Mesenchymal stem cell (in vitro differentiated cells and primary cell): ENCODE measurements around the gene PCK2.

Source experiments
- DNase-seq: peaks from one replicate; pipeline ENCODE4 v3.0.0-alpha.2; 2013
- H2AFZ ChIP-seq: one replicate; pipeline ENCODE4 v1.6.1; 2013; ENCODE audit warnings: low read depth, mild to moderate bottlenecking, control low read depth, inconsistent platforms, low read length, moderate library complexity
- H2AK5ac ChIP-seq: 2 replicates; pipeline ENCODE4 v1.6.1; 2013; ENCODE audit warnings: low read length, moderate library complexity, mild to moderate bottlenecking, inconsistent platforms; ENCODE audit not compliant: severe bottlenecking
- H2BK120ac ChIP-seq: one replicate; pipeline ENCODE4 v1.6.1; 2013; ENCODE audit warnings: low read depth, mild to moderate bottlenecking, inconsistent platforms, low read length, moderate library complexity
- H2BK12ac ChIP-seq, 2 experiments: one replicate each; pipeline ENCODE4 v1.6.1; 2013; ENCODE audit warnings: inconsistent platforms in 2 of 2, low read length in 2 of 2, mild to moderate bottlenecking in 2 of 2, moderate library complexity in 2 of 2, control low read depth in 1 of 2
- H2BK15ac ChIP-seq: one replicate; pipeline ENCODE4 v1.6.1; 2013; ENCODE audit warnings: mild to moderate bottlenecking, low read depth, inconsistent platforms; ENCODE audit not compliant: poor library complexity, severe bottlenecking
- H2BK5ac ChIP-seq: 2 replicates; pipeline ENCODE4 v1.6.1; 2013; ENCODE audit warnings: low read depth, mild to moderate bottlenecking, low read length, control low read depth, inconsistent platforms; ENCODE audit not compliant: poor library complexity, severe bottlenecking
- H3K14ac ChIP-seq, 2 experiments: one replicate each; pipeline ENCODE4 v1.6.1; 2013; ENCODE audit warnings: inconsistent platforms in 2 of 2, low read length in 2 of 2, control low read depth in 1 of 2, mild to moderate bottlenecking in 1 of 2, moderate library complexity in 1 of 2
- H3K18ac ChIP-seq, 2 experiments: one replicate each; pipeline ENCODE4 v1.6.1; 2013; ENCODE audit warnings: inconsistent platforms in 2 of 2, low read length in 2 of 2, control low read depth in 1 of 2, low read depth in 1 of 2, mild to moderate bottlenecking in 1 of 2
- H3K23ac ChIP-seq, 2 experiments: one replicate each; pipeline ENCODE4 v1.6.1; 2013; ENCODE audit warnings: inconsistent platforms in 2 of 2, low read length in 2 of 2, mild to moderate bottlenecking in 2 of 2, moderate library complexity in 2 of 2, control low read depth in 1 of 2
- H3K27ac ChIP-seq: 2 replicates; pipeline ENCODE4 v1.5.1; 2013; ENCODE audit warnings: mild to moderate bottlenecking, moderate library complexity, low read length, control low read depth, inconsistent platforms; ENCODE audit not compliant: poor library complexity, severe bottlenecking
- H3K27me3 ChIP-seq, 2 experiments: 2 replicates each; pipeline versions ENCODE4 v1.6.1 to v1.7.0; 2013; ENCODE audit warnings: low read length in 2 of 2, mild to moderate bottlenecking in 2 of 2, moderate library complexity in 2 of 2, control low read depth in 1 of 2, inconsistent platforms in 1 of 2; ENCODE audit not compliant: control insufficient read depth in 1 of 2, insufficient read depth in 1 of 2
- H3K36me3 ChIP-seq, 2 experiments: 2 replicates each; pipeline versions ENCODE4 v1.6.1 to v1.7.0; 2013; ENCODE audit warnings: low read length in 2 of 2, control low read depth in 1 of 2, inconsistent platforms in 1 of 2, low read depth in 1 of 2, mild to moderate bottlenecking in 1 of 2; ENCODE audit not compliant: insufficient read depth in 2 of 2, control insufficient read depth in 1 of 2
- H3K4ac ChIP-seq, 2 experiments: one replicate each; pipeline ENCODE4 v1.6.1; 2013; ENCODE audit warnings: inconsistent platforms in 2 of 2, low read length in 2 of 2, mild to moderate bottlenecking in 2 of 2, moderate library complexity in 2 of 2, control low read depth in 1 of 2, low read depth in 1 of 2
- H3K4me1 ChIP-seq: 2 replicates; pipeline ENCODE4 v1.6.1; 2013; ENCODE audit warnings: low read depth, low read length, control low read depth; ENCODE audit not compliant: control insufficient read depth, insufficient read depth
- H3K4me2 ChIP-seq: 2 replicates; pipeline ENCODE4 v1.6.1; 2013; ENCODE audit warnings: low read length, mild to moderate bottlenecking, inconsistent platforms; ENCODE audit not compliant: poor library complexity, severe bottlenecking
- H3K4me3 ChIP-seq, 2 experiments: 2 replicates each; pipeline versions ENCODE4 v1.5.1 to v1.7.0; 2013; ENCODE audit warnings: low read length in 2 of 2, mild to moderate bottlenecking in 2 of 2, control low read depth in 1 of 2, low read depth in 1 of 2; ENCODE audit not compliant: insufficient read depth in 1 of 2
- H3K79me1 ChIP-seq: replicated peaks from 2 replicates; pipeline ENCODE4 v1.6.1; 2013; ENCODE audit warnings: mild to moderate bottlenecking, control low read depth, low read length, inconsistent platforms; ENCODE audit not compliant: poor library complexity, severe bottlenecking
- H3K9ac ChIP-seq: 2 replicates; pipeline ENCODE4 v1.7.0; 2013; ENCODE audit warnings: mild to moderate bottlenecking, low read length, moderate library complexity
- H3K9me3 ChIP-seq: 2 replicates; pipeline ENCODE4 v1.7.0; 2013; ENCODE audit warnings: mild to moderate bottlenecking, low read length; ENCODE audit not compliant: control insufficient read depth
- H4K8ac ChIP-seq: one replicate; pipeline ENCODE4 v1.6.1; 2013; ENCODE audit warnings: inconsistent platforms, mild to moderate bottlenecking, low read length, moderate library complexity
- H4K91ac ChIP-seq: one replicate; pipeline ENCODE4 v1.6.1; 2013; ENCODE audit warnings: mild to moderate bottlenecking, low read length, inconsistent platforms
- WGBS: methylation state at CpG from one replicate; pipeline ENCODE4 v1.1.7; 2013; ENCODE audit warnings: mixed read lengths; 5-methylcytosine and 5-hydroxymethylcytosine counted together

PCK2 gene

DNA sequence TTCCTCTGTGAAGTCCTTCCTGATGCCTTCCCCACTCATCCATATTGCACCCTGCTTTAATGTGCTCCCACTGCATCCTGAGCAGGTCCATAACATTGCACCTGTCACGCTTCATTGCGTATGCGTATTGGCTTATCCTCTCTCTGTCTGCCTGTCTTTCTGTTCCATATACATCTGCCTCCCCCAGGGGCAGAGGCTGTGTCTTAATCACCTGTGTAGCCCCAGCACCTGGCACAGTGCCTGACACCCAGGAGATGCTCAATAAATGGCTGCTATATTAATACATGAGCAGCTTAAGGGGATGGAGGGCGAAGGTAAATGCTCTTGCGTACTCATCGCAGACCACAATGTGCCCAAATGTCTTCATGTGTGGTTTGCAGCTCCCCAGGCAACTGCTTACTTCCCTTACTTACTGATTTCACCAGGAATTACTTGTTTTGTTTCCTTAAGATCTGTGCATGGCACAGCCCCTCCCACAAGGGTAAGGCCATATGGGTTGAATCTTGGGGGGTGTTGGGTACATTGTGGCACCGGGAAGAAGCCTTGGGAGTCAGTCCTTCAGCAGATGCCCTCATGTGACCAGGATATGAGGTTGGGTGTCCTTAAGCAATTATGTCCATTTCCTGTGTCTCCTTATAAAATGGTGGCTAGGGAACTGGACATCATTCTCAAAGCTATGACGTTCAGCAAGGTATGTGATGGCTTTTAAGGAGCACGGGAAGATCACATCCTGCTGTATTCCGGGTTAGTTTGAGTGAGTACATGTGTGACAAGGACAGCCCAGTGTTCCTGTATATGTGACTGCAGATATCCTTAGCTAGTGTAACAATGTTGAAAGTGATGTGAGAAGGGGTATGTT lies 23.6 kb upstream of the PCK2 start:
- Histone ChIP-seq H3K9me3 (no peaks in the 10 kb centered on the region), H2BK5ac (no peak overlapping the region), H3K23ac (peak overlapping the region in 1 of 2 experiments; percentile 41), H2BK120ac (no peak overlapping the region), H2BK15ac (no peak overlapping the region), H3K4ac (no peak overlapping the region), H4K91ac (no peak overlapping the region), H3K4me3 (no peak overlapping the region), H3K14ac (no peak overlapping the region), H3K4me2 (no peak overlapping the region), H3K27ac (no peak overlapping the region), H3K36me3 (no peaks in the 10 kb centered on the region), H3K27me3 (peaks cover 68 to 79% of the 10 kb centered on the region in 2 experiments), H2BK12ac (no peak overlapping the region), H2AK5ac (no peak overlapping the region), H3K18ac (no peak overlapping the region), H4K8ac (no peak overlapping the region), H3K4me1 (peaks cover 3% of the 10 kb centered on the region), H2AFZ (no peak overlapping the region), H3K9ac (no peak overlapping the region), H3K79me1 (no peaks in the 10 kb centered on the region)
- 85% methylated on average over 10 of the region's 10 CpGs for WGBS
- DNase-seq: no peak

- H3K9ac ChIP-seq: no peak within 1 kb of the TSS
- H2BK120ac ChIP-seq: no peak within 1 kb of the TSS
- no peak for DNase-seq
- no peak within 1 kb of the TSS for H3K4me2 ChIP-seq
- no peak within 1 kb of the TSS for H2BK15ac ChIP-seq
- peak within 1 kb of the TSS in 1 of 2 experiments; percentile 41 for H3K23ac ChIP-seq
- no peak within 1 kb of the TSS for H2BK12ac ChIP-seq
- H3K79me1 ChIP-seq: no peaks in the 10 kb centered on the region
- no peak within 1 kb of the TSS for H3K4ac ChIP-seq
- H3K4me3 ChIP-seq: no peak within 1 kb of the TSS
- H4K8ac ChIP-seq: no peak within 1 kb of the TSS
- peaks cover 3% of the 10 kb centered on the region for H3K4me1 ChIP-seq
- 86% methylated on average over 17 of the region's 19 CpGs for WGBS
- H3K18ac ChIP-seq: no peak within 1 kb of the TSS
- no peak within 1 kb of the TSS for H3K14ac ChIP-seq
- H2AK5ac ChIP-seq: no peak within 1 kb of the TSS
- H4K91ac ChIP-seq: no peak within 1 kb of the TSS
- H3K9me3 ChIP-seq: no peaks in the 10 kb centered on the region
- H3K36me3 ChIP-seq: no peaks in the 10 kb centered on the region
- no peak within 1 kb of the TSS for H3K27ac ChIP-seq
- H2AFZ ChIP-seq: no peak within 1 kb of the TSS
- no peak within 1 kb of the TSS for H2BK5ac ChIP-seq
- H3K27me3 ChIP-seq: peaks cover 68 to 84% of the 10 kb centered on the region in 2 experiments
Measured at GRCh38 chr14:24071144-24071697, 22.9 kb upstream of the PCK2 start, which contains the start of gene CPNE6. Gene CPNE6 (plus strand): TSS chr14:24071562. CDS start chr14:24072937, 1,375 bp downstream.

- Histone ChIP-seq H3K9me3 (no peaks in the 10 kb centered on the region), H3K27me3 (peaks cover 68 to 85% of the 10 kb centered on the region in 2 experiments), H3K36me3 (no peaks in the 10 kb centered on the region), H2AK5ac (no peak overlapping the region), H3K14ac (no peak overlapping the region), H2BK12ac (no peak overlapping the region), H3K23ac (no peak overlapping the region), H3K18ac (no peak overlapping the region), H3K4ac (no peak overlapping the region), H3K4me2 (no peak overlapping the region), H2BK5ac (no peak overlapping the region), H3K27ac (no peak overlapping the region), H3K4me3 (no peak overlapping the region), H3K9ac (no peak overlapping the region), H2BK120ac (no peak overlapping the region), H4K91ac (no peak overlapping the region), H3K79me1 (no peaks in the 10 kb centered on the region), H3K4me1 (peaks cover 3% of the 10 kb centered on the region), H4K8ac (no peak overlapping the region), H2BK15ac (no peak overlapping the region), H2AFZ (no peak overlapping the region)
- 81% methylated on average over 12 of the region's 12 CpGs for WGBS
- DNase-seq: no peak
Measured at GRCh38 chr14:24071836-24072430, 22.2 kb upstream of the PCK2 start.

GRCh38 chr14:24072436-24072835 lies 21.7 kb upstream of the PCK2 start:
- Histone ChIP-seq H2AK5ac (no peak overlapping the region), H3K4me2 (no peak overlapping the region), H3K9me3 (no peaks in the 10 kb centered on the region), H2BK5ac (no peak overlapping the region), H3K36me3 (no peaks in the 10 kb centered on the region), H4K8ac (no peak overlapping the region), H3K14ac (no peak overlapping the region), H2BK12ac (no peak overlapping the region), H2BK15ac (no peak overlapping the region), H3K9ac (no peak overlapping the region), H3K4me1 (peaks cover 3% of the 10 kb centered on the region), H3K4me3 (no peak overlapping the region), H3K23ac (no peak overlapping the region), H3K79me1 (no peaks in the 10 kb centered on the region), H3K27ac (no peak overlapping the region), H2AFZ (no peak overlapping the region), H2BK120ac (no peak overlapping the region), H3K18ac (no peak overlapping the region), H3K27me3 (peaks cover 66 to 84% of the 10 kb centered on the region in 2 experiments), H4K91ac (no peak overlapping the region), H3K4ac (no peak overlapping the region)
- WGBS: 78% methylated on average over 6 of the region's 7 CpGs
- DNase-seq: no peak
